T-cell (primary cell): Measurements from ENCODE around the gene HCFC2. TPM values are rescaled to one million over a fixed set of nuclear protein-coding genes. Genes with fewer than 3 reads are reported as not detected.
A peak's percentile ranks its signal among the peaks of the same experiment; 100 is the strongest.

ENCODE experiments used
- ATAC-seq, 4 experiments: fragments of 200-7000 bp in 3 of 4; fragments of 150-1000 bp in 1 of 4; cut with Tn5 transposase; replicated peaks in 1 of 4; 1 replicate in 3 of 4; 2 replicates in 1 of 4; pipeline ENCODE4 v1.10.0; 2021; ENCODE audit warnings: moderate library complexity in 3 of 4, mild to moderate bottlenecking in 2 of 4, moderate number of reproducible peaks in 1 of 4
- CTCF ChIA-PET, 2 donors: fragments of 300-600 bp; sonication (Branson Sonifier 250); formaldehyde crosslinking; loops; one replicate each; lab custom pipeline; 2022; ENCODE audit warnings: antibody characterized with exemption in 2 of 2; lab: Charles Lee
- POLR2A ChIA-PET, 2 donors: fragments of 300-600 bp; sonication (Branson Sonifier 250); formaldehyde crosslinking; loops; one replicate each; lab custom pipeline; 2022; ENCODE audit warnings: antibody characterized with exemption in 2 of 2; lab: Charles Lee
- DNase-seq, 35 experiments: peaks; one replicate each; pipeline versions ENCODE4 v3.0.0 to v3.0.0-alpha.2; 2013 to 2023
- H3K27ac ChIP-seq: one replicate; pipeline ENCODE4 v1.5.1; 2013; ENCODE audit warnings: low read length
- H3K27me3 ChIP-seq, 2 experiments: replicated peaks in 1 of 2; 1 replicate in 1 of 2; 2 replicates in 1 of 2; pipeline versions ENCODE4 v1.6.1 to v1.7.0; 2013; ENCODE audit warnings: low read length in 1 of 2, mixed read lengths in 1 of 2; ENCODE audit not compliant: control insufficient read depth in 2 of 2, insufficient read depth in 2 of 2; ENCODE audit errors: extremely low read depth in 1 of 2
- H3K36me3 ChIP-seq, 2 donors: 1 replicate in 1 of 2; 2 replicates in 1 of 2; pipeline versions ENCODE4 v1.6.1 to v1.7.0; 2013; ENCODE audit warnings: low read length in 1 of 2; ENCODE audit not compliant: control insufficient read depth in 2 of 2, insufficient read depth in 1 of 2; ENCODE audit errors: extremely low read depth in 1 of 2
- H3K4me1 ChIP-seq, 2 experiments: 1 replicate in 1 of 2; 2 replicates in 1 of 2; pipeline versions ENCODE4 v1.6.1 to v1.7.0; 2013; ENCODE audit warnings: low read length in 2 of 2, mixed read lengths in 1 of 2; ENCODE audit not compliant: insufficient read depth in 2 of 2, control insufficient read depth in 1 of 2; ENCODE audit errors: extremely low read depth in 1 of 2
- H3K4me3 ChIP-seq, 2 donors: 1 replicate in 1 of 2; 2 replicates in 1 of 2; pipeline versions ENCODE4 v1.5.1 to v1.7.0; 2013; ENCODE audit warnings: mild to moderate bottlenecking in 2 of 2, low read length in 1 of 2, moderate library complexity in 1 of 2; ENCODE audit not compliant: control insufficient read depth in 1 of 2; ENCODE audit errors: extremely low read depth in 1 of 2
- H3K9me3 ChIP-seq: 2 replicates; pipeline ENCODE4 v1.7.0; 2013
- H3K27ac Mint-ChIP-seq, 2 donors: one replicate each; pipeline ENCODE4 v1.8.0; 2020 to 2021; ENCODE audit warnings: mild to moderate bottlenecking in 2 of 2, mixed read lengths in 2 of 2
- H3K27me3 Mint-ChIP-seq, 2 donors: one replicate each; pipeline ENCODE4 v1.8.0; 2021 to 2022; ENCODE audit warnings: mixed read lengths in 2 of 2
- H3K36me3 Mint-ChIP-seq: one replicate; pipeline ENCODE4 v1.8.0; 2021; ENCODE audit warnings: mixed read lengths
- H3K4me1 Mint-ChIP-seq, 3 donors: one replicate each; pipeline ENCODE4 v1.8.0; 2020 to 2022; ENCODE audit warnings: mixed read lengths in 3 of 3, mild to moderate bottlenecking in 1 of 3
- H3K4me3 Mint-ChIP-seq, 3 donors: one replicate each; pipeline ENCODE4 v1.8.0; 2020 to 2022; ENCODE audit warnings: mild to moderate bottlenecking in 3 of 3, mixed read lengths in 3 of 3, moderate library complexity in 3 of 3
- H3K9me3 Mint-ChIP-seq, 3 donors: one replicate each; pipeline ENCODE4 v1.8.0; 2020 to 2022; ENCODE audit warnings: mixed read lengths in 3 of 3
- WGBS: methylation state at CpG from one replicate; pipeline ENCODE4 v1.1.5; 2013; ENCODE audit warnings: missing lambda C conversion rate; ENCODE audit not compliant: insufficient coverage; 5-methylcytosine and 5-hydroxymethylcytosine counted together
- total RNA-seq, 35 experiments: library from RNA in 6 of 35; stranded (reverse) in 6 of 35; fragments of 120-200 nt in 1 of 35; gene quantifications; one replicate each; pipeline versions ENCODE4 v1.2.1 to v1.2.4 and lab custom pipeline; 2013 to 2026

Gene HCFC2
- total RNA-seq, 5 donors from 2014 or later (not counting 1 experiment from before 2014, with no cell fraction given), result 13.9 to 16.9 (median 14.9) TPM

GRCh38 chr12:104137001-104137901, 72.9 kb downstream of the HCFC2 start:
- H3K27ac Mint-ChIP-seq, result peak overlapping the region; percentile 80 to 89
- peak overlapping the region; percentile 72 to 88 (median 87) for H3K4me3 Mint-ChIP-seq
- Histone ChIP-seq H3K27me3 (no peaks in the 10 kb centered on the region), H3K4me1 (peaks cover 17 to 20% of the 10 kb centered on the region in 2 experiments), H3K27ac (peak overlapping the region; percentile 36), H3K4me3 (peak overlapping the region; percentile 64 to 87), H3K9me3 (no peaks in the 10 kb centered on the region), H3K36me3 (peaks cover 2 to 26% of the 10 kb centered on the region in 2 donors)
- under 1% methylated on average over 71 of the region's 78 CpGs for WGBS
- peaks cover 13 to 27% (median 15%) of the 10 kb centered on the region in 3 donors for H3K4me1 Mint-ChIP-seq
- CTCF ChIA-PET, result interaction anchor here in 1 of 2 donors (1.0 to 1.6 kb wide), 3 partner anchors 28 to 207 kb away, joined by 3 to 10 read pairs (median 4); partner anchors contain the start of genes HSP90B1 and TXNRD1
- peaks cover 5% of the 10 kb centered on the region for H3K36me3 Mint-ChIP-seq
- POLR2A ChIA-PET, result interaction anchor here (0.5 to 1.7 kb wide), 5 partner anchors 40 to 207 kb away, joined by 4 to 8 read pairs (median 5); partner anchors contain the start of genes HSP90B1 (in 1 of the 2) and TDG (in 1 of the 2)
- H3K9me3 Mint-ChIP-seq, result no peaks in the 10 kb centered on the region
- ATAC-seq (peak; percentile 6 to 30 (median 18)), DNase-seq (peak in 34 of 35 experiments; percentile 0 to 65 (median 20))
- H3K27me3 Mint-ChIP-seq, result no peaks in the 10 kb centered on the region

DNA sequence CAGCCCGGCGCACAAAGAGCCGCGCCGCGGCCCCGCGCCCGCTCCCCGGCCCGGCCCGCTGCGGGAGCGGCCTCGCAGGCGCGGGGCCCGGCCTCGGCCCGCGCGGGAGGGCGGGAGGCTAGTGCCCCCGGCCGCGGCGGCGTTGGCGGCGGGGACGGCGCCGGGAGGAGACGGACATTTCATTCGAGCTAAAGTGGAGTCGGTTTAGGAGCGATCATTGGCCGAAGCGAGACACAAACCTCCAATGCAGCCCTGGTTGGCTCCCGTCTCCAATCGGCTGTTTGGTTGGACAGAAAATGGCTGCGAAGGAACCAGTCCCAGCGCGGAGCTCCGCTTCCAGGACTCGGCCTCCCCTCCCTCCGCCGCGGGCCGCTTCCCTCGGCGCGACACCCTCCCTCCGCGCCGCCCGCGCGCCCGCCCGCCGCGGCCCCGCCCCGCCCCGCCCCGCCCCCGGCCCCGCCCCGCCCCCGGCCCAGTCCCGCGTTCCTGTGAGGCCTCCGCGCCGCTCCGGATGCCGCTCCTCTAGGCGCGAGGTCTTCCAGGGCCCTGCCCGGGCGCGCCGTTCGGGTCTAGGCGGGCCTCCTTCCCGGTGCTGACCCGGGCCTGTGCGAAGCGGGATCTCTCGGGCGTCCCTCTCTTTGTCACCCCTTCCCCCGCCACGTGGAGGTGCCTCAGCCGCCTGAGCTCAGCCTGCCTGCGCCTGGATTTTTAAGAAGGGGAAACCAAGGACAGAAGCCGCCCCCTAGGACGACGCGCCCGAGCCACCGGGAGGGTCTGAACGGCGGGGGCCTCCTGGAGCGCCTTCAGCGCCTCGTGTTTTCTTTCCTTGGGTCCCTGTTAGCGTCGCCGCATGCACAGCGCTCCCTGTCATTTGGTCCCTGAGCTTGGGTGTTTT, 73.8 kb downstream of the HCFC2 start, which contains the start of gene NFYB:
TSS of gene NFYB (minus strand) at position 309 of the 895 bp plus-strand sequence. CDS start 2,757 bp downstream, outside the sequence.
- WGBS, result 7% methylated on average over 89 of the region's 111 CpGs
- Mint-ChIP-seq H3K27me3 (no peaks in the 10 kb centered on the region), H3K36me3 (no peaks in the 10 kb centered on the region), H3K4me1 (peaks cover 7 to 22% (median 10%) of the 10 kb centered on the region in 3 donors), H3K9me3 (no peaks in the 10 kb centered on the region), H3K27ac (peak within 1 kb of the TSS; percentile 80 to 89), H3K4me3 (peak within 1 kb of the TSS; percentile 72 to 88 (median 87))
- ATAC-seq, result peak; percentile 95 to 97 (median 96)
- ChIA-PET POLR2A (interaction anchor here (0.5 to 1.7 kb wide), 5 partner anchors 41 to 208 kb away, joined by 4 to 8 read pairs (median 5); partner anchors contain the start of genes HSP90B1 (in 1 of the 2) and TDG (in 1 of the 2)), CTCF (interaction anchor here in 1 of 2 donors (1.0 to 1.6 kb wide), 3 partner anchors 29 to 208 kb away, joined by 3 to 10 read pairs (median 4); partner anchors contain the start of genes HSP90B1 and TXNRD1)
- H3K4me1 ChIP-seq, result peaks cover 14 to 20% of the 10 kb centered on the region in 2 experiments
- DNase-seq, result peak; percentile 84 to 97 (median 91)
- no peaks in the 10 kb centered on the region for H3K27me3 ChIP-seq
- peak within 1 kb of the TSS; percentile 36 for H3K27ac ChIP-seq
- H3K36me3 ChIP-seq, result peaks cover 0 to 20% of the 10 kb centered on the region in 2 donors
- peak within 1 kb of the TSS; percentile 64 to 87 for H3K4me3 ChIP-seq
- no peaks in the 10 kb centered on the region for H3K9me3 ChIP-seq

GRCh38 chr12:104138797-104139152, 74.4 kb downstream of the HCFC2 start:
- peak overlapping the region in 1 of 2 donors; percentile 54 for H3K4me3 ChIP-seq
- H3K9me3 Mint-ChIP-seq, result no peaks in the 10 kb centered on the region
- H3K4me1 ChIP-seq, result peaks cover 14 to 20% of the 10 kb centered on the region in 2 experiments
- no peaks in the 10 kb centered on the region for H3K27me3 Mint-ChIP-seq
- peak in 1 of 35 experiments; percentile 22 for DNase-seq
- H3K36me3 Mint-ChIP-seq, result no peaks in the 10 kb centered on the region
- no peaks in the 10 kb centered on the region for H3K9me3 ChIP-seq
- peak overlapping the region; percentile 21 to 59 (median 57) for H3K4me3 Mint-ChIP-seq
- 100% methylated on average over 5 of the region's 7 CpGs for WGBS
- peaks cover 0 to 13% of the 10 kb centered on the region in 2 donors for H3K36me3 ChIP-seq
- no peak overlapping the region for H3K27ac Mint-ChIP-seq
- no peaks in the 10 kb centered on the region for H3K27me3 ChIP-seq
- ATAC-seq, result no peak
- H3K27ac ChIP-seq, result no peak overlapping the region
- H3K4me1 Mint-ChIP-seq, result peaks cover 7 to 22% (median 10%) of the 10 kb centered on the region in 3 donors
- ChIA-PET CTCF (interaction anchor here (0.6 kb wide), 3 partner anchors 30 to 796 kb away, joined by 3 to 6 read pairs (median 4); no protein-coding TSS in a partner anchor), POLR2A (interaction anchor here in 1 of 2 donors (1.7 kb wide), 1 partner anchor 209 kb away, joined by 8 read pairs; the partner anchor contains the start of gene HSP90B1)

GRCh38 chr12:104142543-104142942, 78.2 kb downstream of the HCFC2 start:
- Mint-ChIP-seq H3K4me1 (peaks cover 1 to 6% (median 5%) of the 10 kb centered on the region in 3 donors), H3K4me3 (no peak overlapping the region), H3K9me3 (peaks cover 0 to 4% (median 0%) of the 10 kb centered on the region in 3 donors), H3K27ac (no peak overlapping the region), H3K36me3 (no peaks in the 10 kb centered on the region), H3K27me3 (peaks cover 0 to 4% of the 10 kb centered on the region in 2 donors)
- H3K27ac ChIP-seq, result no peak overlapping the region
- peaks cover 0 to 10% of the 10 kb centered on the region in 2 experiments for H3K27me3 ChIP-seq
- no peaks in the 10 kb centered on the region for H3K36me3 ChIP-seq
- H3K9me3 ChIP-seq, result no peaks in the 10 kb centered on the region
- ChIA-PET POLR2A (no interaction called here), CTCF (no interaction called here)
- ATAC-seq (no peak), DNase-seq (no peak)
- WGBS, result 100% methylated on average over 2 of the region's 2 CpGs
- no peak overlapping the region for H3K4me3 ChIP-seq
- peaks cover 6 to 7% of the 10 kb centered on the region in 2 experiments for H3K4me1 ChIP-seq

- POLR2A ChIA-PET, result no interaction called here
- peaks cover 0 to 4% (median 0%) of the 10 kb centered on the region in 3 donors for H3K9me3 Mint-ChIP-seq
- peaks cover 6 to 7% of the 10 kb centered on the region in 2 experiments for H3K4me1 ChIP-seq
- CTCF ChIA-PET, result interaction anchor here in 1 of 2 donors (0.7 kb wide), 1 partner anchor 34 kb away, joined by 3 read pairs; no protein-coding TSS in a partner anchor
- H3K4me1 Mint-ChIP-seq, result peaks cover 1 to 6% (median 5%) of the 10 kb centered on the region in 3 donors
- H3K36me3 ChIP-seq, result no peaks in the 10 kb centered on the region
- H3K9me3 ChIP-seq, result no peaks in the 10 kb centered on the region
- H3K27ac ChIP-seq, result no peak overlapping the region
- no peak overlapping the region for H3K27ac Mint-ChIP-seq
- H3K4me3 ChIP-seq, result no peak overlapping the region
- H3K27me3 Mint-ChIP-seq, result peaks cover 0 to 4% of the 10 kb centered on the region in 2 donors
- no peaks in the 10 kb centered on the region for H3K36me3 Mint-ChIP-seq
- peaks cover 0 to 10% of the 10 kb centered on the region in 2 experiments for H3K27me3 ChIP-seq
- H3K4me3 Mint-ChIP-seq, result no peak overlapping the region
- DNase-seq, result no peak
- ATAC-seq, result no peak
These were observed 78.7 kb downstream of the HCFC2 start for GRCh38 chr12:104143002-104143401.
